Subcutaneous adipose tissue (tissue), 4 donors: ENCODE results near the gene GRM8. TPM values are rescaled to one million over a fixed set of nuclear protein-coding genes. Genes with fewer than 3 reads are reported as not detected.

Source experiments
- total RNA-seq, 4 donors: library from RNA; depleted of rRNA; stranded (reverse); fragments of >200 nt; gene quantifications; one replicate each; pipeline ENCODE4 v1.1.0, GENCODE V29; 2016
- TF ChIP-seq, protein P1 (sequence below): fragments of 450-650 bp; IDR thresholded peaks from one replicate; pipeline ENCODE4 v1.5.1; 2016; ENCODE audit warnings: low read depth, mild to moderate bottlenecking, control low read depth, antibody characterized with exemption, moderate library complexity

Gene GRM8
- total RNA-seq, 4 donors from 2014 or later, result not detected

DNA sequence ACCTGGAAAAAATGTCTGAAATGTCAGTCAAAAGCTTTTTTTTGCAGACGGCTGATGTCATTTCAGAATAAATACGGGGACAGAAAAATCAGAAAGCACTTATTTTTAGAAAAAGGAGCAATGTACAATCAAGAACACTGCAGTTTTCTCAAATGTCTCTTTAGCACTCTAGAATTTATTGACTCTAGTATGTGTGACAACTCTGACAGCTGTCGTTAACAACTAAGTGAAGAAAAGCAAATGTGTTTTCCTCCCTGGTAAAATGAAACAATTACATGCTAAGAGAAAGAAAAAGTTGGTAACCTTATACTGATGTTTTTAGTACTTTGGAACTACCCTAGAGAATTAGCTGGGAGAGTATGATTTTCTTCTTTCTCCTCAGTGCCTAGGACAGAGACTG lies 497.4 kb downstream of the GRM8 start:
- TF ChIP-seq, protein P1, sequence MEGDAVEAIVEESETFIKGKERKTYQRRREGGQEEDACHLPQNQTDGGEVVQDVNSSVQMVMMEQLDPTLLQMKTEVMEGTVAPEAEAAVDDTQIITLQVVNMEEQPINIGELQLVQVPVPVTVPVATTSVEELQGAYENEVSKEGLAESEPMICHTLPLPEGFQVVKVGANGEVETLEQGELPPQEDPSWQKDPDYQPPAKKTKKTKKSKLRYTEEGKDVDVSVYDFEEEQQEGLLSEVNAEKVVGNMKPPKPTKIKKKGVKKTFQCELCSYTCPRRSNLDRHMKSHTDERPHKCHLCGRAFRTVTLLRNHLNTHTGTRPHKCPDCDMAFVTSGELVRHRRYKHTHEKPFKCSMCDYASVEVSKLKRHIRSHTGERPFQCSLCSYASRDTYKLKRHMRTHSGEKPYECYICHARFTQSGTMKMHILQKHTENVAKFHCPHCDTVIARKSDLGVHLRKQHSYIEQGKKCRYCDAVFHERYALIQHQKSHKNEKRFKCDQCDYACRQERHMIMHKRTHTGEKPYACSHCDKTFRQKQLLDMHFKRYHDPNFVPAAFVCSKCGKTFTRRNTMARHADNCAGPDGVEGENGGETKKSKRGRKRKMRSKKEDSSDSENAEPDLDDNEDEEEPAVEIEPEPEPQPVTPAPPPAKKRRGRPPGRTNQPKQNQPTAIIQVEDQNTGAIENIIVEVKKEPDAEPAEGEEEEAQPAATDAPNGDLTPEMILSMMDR, result no peak

DNA sequence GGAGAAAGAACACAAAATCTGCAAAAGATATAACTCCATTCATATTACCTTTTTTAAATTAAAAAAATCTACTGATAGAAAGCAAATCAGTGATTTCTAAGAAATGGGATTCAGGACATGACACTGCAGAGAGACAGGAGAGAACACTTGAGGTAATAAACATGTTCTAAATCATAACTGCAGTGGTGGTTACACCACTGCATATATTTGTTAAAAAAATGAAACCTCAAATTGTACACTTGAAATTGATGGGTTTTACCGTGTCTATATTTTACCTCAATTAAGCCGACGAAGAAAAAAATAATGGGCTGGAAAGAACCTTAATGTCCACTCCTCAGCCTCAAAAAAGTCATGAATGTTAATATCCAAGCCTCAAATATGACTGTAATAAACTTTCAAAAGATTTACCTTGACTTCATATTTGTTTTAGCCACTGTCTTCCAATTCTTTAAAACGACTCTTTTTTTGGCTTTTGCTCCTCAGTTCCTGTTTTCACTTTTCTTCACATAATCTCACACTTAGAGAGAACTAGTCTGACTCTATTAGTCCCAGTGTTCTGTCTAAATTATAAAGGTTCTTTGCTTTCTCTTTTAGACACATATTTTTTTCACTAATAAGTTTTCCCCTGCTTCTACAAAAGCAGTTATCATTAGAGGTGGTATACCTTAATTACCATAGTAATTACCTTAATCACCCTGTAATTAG lies 502.4 kb downstream of the GRM8 start:
- TF ChIP-seq, protein P1, result no peak

DNA sequence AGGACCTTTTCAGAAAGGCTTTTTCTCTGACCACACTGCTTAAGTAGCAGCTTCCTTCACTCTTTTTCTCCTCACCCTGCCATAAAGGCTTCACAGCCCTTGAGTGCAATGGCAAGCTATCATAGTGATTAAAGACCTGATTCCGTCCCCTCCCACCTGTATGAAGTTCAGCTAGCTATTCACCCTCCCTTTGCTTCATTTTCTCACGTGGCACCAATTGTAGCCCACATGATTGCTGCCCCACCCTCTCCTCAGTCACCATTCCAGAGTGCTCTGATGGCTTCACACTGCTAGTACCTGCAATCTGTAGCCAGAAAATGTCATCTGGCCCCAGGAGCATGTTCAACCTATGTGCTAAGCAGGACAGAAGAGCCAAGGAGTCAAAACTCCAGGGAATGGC lies 523.8 kb downstream of the GRM8 start:
- TF ChIP-seq, protein P1, result no peak

DNA sequence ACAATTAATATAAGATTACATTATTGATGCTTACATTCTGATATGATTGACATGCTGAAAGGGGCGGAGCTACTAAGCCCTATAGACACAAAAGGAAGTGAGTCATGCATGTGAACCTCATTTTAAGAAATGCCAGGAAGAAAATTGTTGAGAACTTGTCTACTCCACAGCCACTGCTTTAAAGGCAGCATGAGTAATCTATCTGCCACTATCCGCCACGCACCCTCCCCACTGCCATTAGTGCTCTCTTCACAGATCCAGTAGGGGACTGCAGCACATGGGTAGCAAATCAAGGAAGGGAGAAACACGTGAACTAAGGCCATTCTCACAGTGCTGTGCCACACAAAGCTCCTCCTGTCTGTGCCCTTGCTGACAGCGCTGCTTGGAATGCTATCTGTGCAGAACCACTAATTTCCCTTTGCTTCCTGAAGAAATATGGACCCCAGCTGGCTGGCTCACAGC lies 524.8 kb downstream of the GRM8 start:
- TF ChIP-seq, protein P1, result no peak

DNA sequence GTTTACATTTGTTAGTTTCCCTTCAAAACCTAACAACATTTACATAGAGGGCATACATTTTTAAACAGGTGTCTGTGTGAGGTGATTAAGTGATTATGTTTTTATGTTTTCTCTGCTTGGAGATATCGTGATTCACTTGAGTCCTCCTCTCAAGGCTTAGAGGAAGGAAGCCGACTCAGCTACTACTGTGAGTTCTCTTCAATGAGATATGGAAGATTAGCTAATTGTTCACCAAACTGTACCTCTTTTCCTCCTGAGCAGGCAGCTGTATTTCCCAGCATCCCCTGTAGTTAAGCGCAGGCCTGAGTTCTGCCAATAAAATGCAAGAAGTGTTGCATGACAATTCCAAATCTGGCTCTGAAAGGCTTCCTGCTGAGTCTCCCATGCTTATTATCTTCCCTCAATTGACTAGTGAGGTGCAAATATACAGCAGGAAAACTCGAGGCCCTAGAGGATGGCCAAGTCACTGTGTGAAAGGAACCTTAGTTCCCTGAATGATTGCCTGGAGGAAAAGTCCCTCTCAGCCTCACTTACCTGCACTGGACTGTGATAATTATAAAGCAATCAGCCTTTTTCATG lies 528.7 kb downstream of the GRM8 start:
- TF ChIP-seq, protein P1, result no peak

DNA sequence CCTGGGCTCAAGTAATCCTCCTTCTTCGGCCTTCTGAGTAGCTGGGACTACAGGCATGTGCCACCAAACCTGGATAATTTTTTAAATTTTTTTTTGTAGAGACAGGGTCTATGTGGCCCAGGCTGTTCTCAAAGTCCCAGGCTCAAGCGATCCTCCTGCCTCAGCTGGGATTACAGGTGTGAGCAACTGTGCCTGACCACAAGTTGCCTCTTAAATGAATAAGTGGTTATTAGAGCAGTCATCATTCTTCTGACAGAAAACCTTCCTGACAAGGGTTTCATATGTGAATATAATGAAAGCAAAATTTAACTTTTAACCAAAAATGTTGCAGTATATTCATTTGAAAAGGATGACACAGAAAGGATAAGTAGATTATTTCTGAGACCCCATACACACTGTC lies 532.5 kb downstream of the GRM8 start:
- TF ChIP-seq, protein P1, result no peak

DNA sequence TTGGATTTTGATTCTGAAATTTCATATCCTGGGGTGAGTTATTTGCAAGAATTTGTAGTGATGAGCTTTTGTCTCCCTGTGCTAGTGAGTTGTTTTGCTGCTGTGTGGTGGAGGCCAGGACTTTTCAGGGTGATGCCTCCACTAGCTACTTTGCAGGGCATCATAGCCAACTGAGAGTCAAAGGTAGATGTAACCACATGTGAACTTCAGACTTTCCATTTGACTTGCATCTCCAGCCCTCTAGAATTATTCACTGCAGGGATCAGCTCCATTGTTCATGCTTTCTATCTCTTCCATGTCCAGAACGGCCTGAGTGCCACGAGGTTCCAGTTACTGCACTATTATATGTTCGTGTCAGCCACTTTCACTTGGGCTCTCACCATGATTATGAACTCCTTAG lies 534.3 kb downstream of the GRM8 start:
- TF ChIP-seq, protein P1, result no peak
